H1 (cell line): ENCODE data around the gene FAM240A. TPM values are rescaled to one million over a fixed set of nuclear protein-coding genes. Genes with fewer than 3 reads are reported as not detected.

Source experiments
- CTCF ChIA-PET: fragments of 300-600 bp; sonication (Branson Sonifier 250); formaldehyde crosslinking; loops from one replicate; lab custom pipeline; 2021; ENCODE audit not compliant: partially characterized antibody; lab: Charles Lee
- POLR2A ChIA-PET: fragments of 300-600 bp; sonication (Branson Sonifier 250); formaldehyde crosslinking; loops from one replicate; lab custom pipeline; 2021; ENCODE audit warnings: inconsistent platforms; ENCODE audit not compliant: partially characterized antibody; lab: Charles Lee
- DNase-seq, 2 experiments: peaks; one replicate each; pipeline versions ENCODE4 v3.0.0 to v3.0.0-alpha.2; 2010 to 2022; ENCODE audit warnings: low spot score in 2 of 2, low read depth in 1 of 2, mixed read lengths in 1 of 2
- FAIRE-seq: peaks from 2 replicates; lab custom pipeline; 2011; peaks lifted over from hg19 to GRCh38; lab: Jason Lieb, UNC
- H2AFZ ChIP-seq: 2 replicates; pipeline ENCODE4 v1.8.1; 2012; ENCODE audit warnings: low read length, inconsistent platforms
- H2AK5ac ChIP-seq: 2 replicates; pipeline ENCODE4 v1.6.1; 2013; ENCODE audit warnings: low read depth, low read length
- H2BK120ac ChIP-seq: replicated peaks from 2 replicates; pipeline ENCODE3; 2013; ENCODE audit warnings: low read depth, low read length, inconsistent platforms
- H2BK12ac ChIP-seq: 2 replicates; pipeline ENCODE4 v1.6.1; 2013; ENCODE audit warnings: low read depth, low read length
- H2BK15ac ChIP-seq: 2 replicates; pipeline ENCODE4 v1.6.1; 2013; ENCODE audit warnings: low read length
- H2BK20ac ChIP-seq: 2 replicates; pipeline ENCODE4 v1.6.1; 2013; ENCODE audit warnings: low read length
- H2BK5ac ChIP-seq: 2 replicates; pipeline ENCODE4 v1.6.1; 2013; ENCODE audit warnings: low read depth, low read length
- H3K14ac ChIP-seq: 2 replicates; pipeline ENCODE4 v1.6.1; 2013; ENCODE audit warnings: inconsistent platforms; ENCODE audit not compliant: insufficient read length
- H3K18ac ChIP-seq: 2 replicates; pipeline ENCODE4 v1.6.1; 2013; ENCODE audit warnings: low read length; ENCODE audit errors: extremely low read depth
- H3K23ac ChIP-seq: 2 replicates; pipeline ENCODE4 v1.6.1; 2013; ENCODE audit warnings: inconsistent platforms; ENCODE audit not compliant: insufficient read length
- H3K23me2 ChIP-seq: 2 replicates; pipeline ENCODE4 v1.6.1; 2013; ENCODE audit warnings: low read depth, low read length
- H3K27ac ChIP-seq: 2 replicates; pipeline ENCODE4 v1.6.1; 2011; ENCODE audit warnings: low read depth, low read length, inconsistent platforms
- H3K27me3 ChIP-seq, 4 experiments: replicated peaks in 1 of 4; 1 replicate in 1 of 4; 2 replicates in 3 of 4; pipeline versions ENCODE4 v1.6.1 to v1.8.1; 2011 to 2013; ENCODE audit warnings: low read length in 3 of 4, mild to moderate bottlenecking in 3 of 4, inconsistent platforms in 2 of 4, mixed read lengths in 2 of 4, moderate library complexity in 1 of 4; ENCODE audit not compliant: control insufficient read depth in 3 of 4, insufficient read depth in 3 of 4; ENCODE audit errors: extremely low read depth in 1 of 4
- H3K36me3 ChIP-seq, 4 experiments: 2 replicates each; pipeline versions ENCODE4 v1.6.1 to v1.8.1; 2011 to 2013; ENCODE audit warnings: mild to moderate bottlenecking in 4 of 4, low read length in 3 of 4, moderate library complexity in 2 of 4, control low read depth in 1 of 4, inconsistent platforms in 1 of 4; ENCODE audit not compliant: insufficient read depth in 4 of 4, control insufficient read depth in 2 of 4
- H3K4ac ChIP-seq: replicated peaks from 2 replicates; pipeline ENCODE3; 2013; ENCODE audit warnings: low read length, low read depth, mixed read lengths, inconsistent platforms; ENCODE audit not compliant: insufficient read length
- H3K4me1 ChIP-seq, 4 experiments: replicated peaks in 1 of 4; 1 replicate in 1 of 4; 2 replicates in 3 of 4; pipeline versions ENCODE4 v1.6.1 to v1.8.1; 2011 to 2013; ENCODE audit warnings: low read length in 3 of 4, inconsistent platforms in 2 of 4, mixed read lengths in 1 of 4; ENCODE audit not compliant: insufficient read depth in 4 of 4, control insufficient read depth in 3 of 4
- H3K4me2 ChIP-seq, 2 experiments: 2 replicates each; pipeline versions ENCODE4 v1.6.1 to v1.8.1; 2011 to 2013; ENCODE audit warnings: low read depth in 2 of 2, low read length in 2 of 2, control low read depth in 1 of 2, inconsistent platforms in 1 of 2, mild to moderate bottlenecking in 1 of 2; ENCODE audit not compliant: insufficient read depth in 1 of 2
- H3K4me3 ChIP-seq, 4 experiments: fragments of 200-600, 300-600 bp in 1 of 4; sonication (generic), shearing (Covaris generic), sonication (Bioruptor Twin) in 1 of 4; 2 replicates each; pipeline versions ENCODE4 v1.5.1 to v1.8.1; 2011 to 2016; ENCODE audit warnings: low read length in 4 of 4, low read depth in 3 of 4, control low read depth in 2 of 4, inconsistent platforms in 2 of 4, mild to moderate bottlenecking in 2 of 4, mixed read lengths in 1 of 4, moderate library complexity in 1 of 4; ENCODE audit not compliant: insufficient read depth in 2 of 4; ENCODE audit errors: extremely low read depth in 1 of 4
- H3K56ac ChIP-seq: replicated peaks from 2 replicates; pipeline ENCODE3; 2013; ENCODE audit warnings: low read depth, mild to moderate bottlenecking, mixed read lengths, low read length, inconsistent platforms; ENCODE audit not compliant: insufficient read length
- H3K79me1 ChIP-seq: 2 replicates; pipeline ENCODE4 v1.6.1; 2013; ENCODE audit warnings: low read depth, low read length, control low read depth
- H3K79me2 ChIP-seq, 2 experiments: 2 replicates each; pipeline versions ENCODE4 v1.6.1 to v1.8.1; 2012 to 2013; ENCODE audit warnings: low read length in 2 of 2, mild to moderate bottlenecking in 2 of 2, inconsistent platforms in 1 of 2; ENCODE audit not compliant: insufficient read depth in 2 of 2, control insufficient read depth in 1 of 2
- H3K9ac ChIP-seq, 4 experiments: replicated peaks in 1 of 4; 1 replicate in 1 of 4; 2 replicates in 3 of 4; pipeline versions ENCODE4 v1.6.1 to v1.8.1; 2011 to 2013; ENCODE audit warnings: low read depth in 3 of 4, low read length in 3 of 4, control low read depth in 2 of 4, mild to moderate bottlenecking in 2 of 4, moderate library complexity in 2 of 4, inconsistent platforms in 1 of 4; ENCODE audit errors: extremely low read depth in 1 of 4
- H3K9me3 ChIP-seq, 2 experiments: 2 replicates each; pipeline versions ENCODE4 v1.6.1 to v1.8.1; 2012 to 2013; ENCODE audit warnings: mild to moderate bottlenecking in 2 of 2, moderate library complexity in 2 of 2, control low read depth in 1 of 2, inconsistent platforms in 1 of 2, low read depth in 1 of 2, low read length in 1 of 2, mixed read lengths in 1 of 2; ENCODE audit not compliant: insufficient read depth in 2 of 2
- H4K20me1 ChIP-seq, 2 experiments: replicated peaks in 1 of 2; 2 replicates each; pipeline versions ENCODE3 to v1.8.1; 2011 to 2013; ENCODE audit warnings: inconsistent platforms in 2 of 2, low read length in 2 of 2, mild to moderate bottlenecking in 1 of 2; ENCODE audit not compliant: insufficient read depth in 2 of 2, control insufficient read depth in 1 of 2
- H4K5ac ChIP-seq: 2 replicates; pipeline ENCODE4 v1.6.1; 2013; ENCODE audit warnings: low read length, low read depth, mixed read lengths, inconsistent platforms; ENCODE audit not compliant: insufficient read length
- H4K8ac ChIP-seq: 2 replicates; pipeline ENCODE4 v1.8.0; 2013; ENCODE audit warnings: mild to moderate bottlenecking, moderate library complexity, low read length, inconsistent platforms; ENCODE audit not compliant: insufficient read depth; ENCODE audit errors: extremely low read depth
- H4K91ac ChIP-seq: replicated peaks from 2 replicates; pipeline ENCODE3; 2013; ENCODE audit warnings: low read length, mixed read lengths, inconsistent platforms; ENCODE audit not compliant: insufficient read length
- CHD1 ChIP-seq: IDR thresholded peaks from 2 replicates; pipeline ENCODE4 v1.6.1; 2012; ENCODE audit warnings: low read depth, low read length, improper control_type of control experiment
- CHD2 ChIP-seq: IDR thresholded peaks from 2 replicates; pipeline ENCODE4 v1.6.1; 2012; ENCODE audit warnings: low read length, improper control_type of control experiment
- CREB1 ChIP-seq: IDR thresholded peaks from 2 replicates; pipeline ENCODE4 v1.6.1; 2012; ENCODE audit warnings: inconsistent platforms
- HDAC2 ChIP-seq, 2 experiments: fragments of 300-600 bp in 1 of 2; sonication (generic) in 1 of 2; IDR thresholded peaks; 2 replicates each; pipeline ENCODE4 v1.6.1; 2011 to 2012; ENCODE audit warnings: low read depth in 2 of 2, low read length in 2 of 2, mild to moderate bottlenecking in 2 of 2, moderate library complexity in 2 of 2, borderline replicate concordance in 1 of 2, inconsistent platforms in 1 of 2
- MAFK ChIP-seq: IDR thresholded peaks from 2 replicates; pipeline ENCODE4 v1.6.1; 2012; ENCODE audit warnings: low read depth, mild to moderate bottlenecking, improper control_type of control experiment, low read length
- PHF8 ChIP-seq: fragments of 200-600 bp; sonication (generic); conservative IDR thresholded peaks from 2 replicates; pipeline ENCODE4 v1.7.1; 2012; ENCODE audit warnings: low read depth, mild to moderate bottlenecking, inconsistent platforms, low read length, moderate library complexity
- POLR2AphosphoS5 ChIP-seq: IDR thresholded peaks from 2 replicates; pipeline ENCODE4 v1.6.1; 2011; ENCODE audit warnings: low read depth, low read length
- RBBP5 ChIP-seq: IDR thresholded peaks from 2 replicates; pipeline ENCODE4 v1.7.1; 2012; ENCODE audit warnings: low read depth, mild to moderate bottlenecking, inconsistent platforms, low read length, moderate library complexity, borderline replicate concordance
- SP1 ChIP-seq: IDR thresholded peaks from 2 replicates; pipeline ENCODE4 v1.6.1; 2011; ENCODE audit warnings: low read depth, low read length
- SP4 ChIP-seq: IDR thresholded peaks from 2 replicates; pipeline ENCODE4 v1.6.1; 2012; ENCODE audit warnings: low read length, inconsistent platforms
- TAF7 ChIP-seq: optimal IDR thresholded peaks from 2 replicates; pipeline ENCODE3; 2011; ENCODE audit warnings: low read depth, mild to moderate bottlenecking, inconsistent platforms, low read length, moderate library complexity, borderline replicate concordance
- ZNF274 ChIP-seq: IDR thresholded peaks from 2 replicates; pipeline ENCODE4 v1.7.0; 2012; ENCODE audit warnings: low read length, borderline replicate concordance; ENCODE audit errors: extremely low read depth
- WGBS, 2 experiments: shearing (Covaris generic) in 1 of 2; methylation state at CpG; one replicate each; pipeline versions ENCODE4 v1.1.6 to v1.1.7; 2013 to 2015; ENCODE audit warnings: low lambda C conversion rate in 2 of 2, mixed read lengths in 2 of 2, inconsistent platforms in 1 of 2, low coverage in 1 of 2, missing lambda C conversion rate in 1 of 2; ENCODE audit not compliant: insufficient replicate concordance in 2 of 2, insufficient coverage in 1 of 2, insufficient read length in 1 of 2; ENCODE audit errors: extremely low coverage in 1 of 2, missing lambda C conversion rate in 1 of 2; 5-methylcytosine and 5-hydroxymethylcytosine counted together
- polyA plus RNA-seq, 7 experiments: library from polyadenylated mRNA; depleted of rRNA in 3 of 7; stranded (reverse) in 5 of 7; unstranded in 2 of 7; fragments of >200 nt in 5 of 7; fragments of 200-250 nt in 2 of 7; gene quantifications; 1 replicate in 5 of 7; 2 replicates in 1 of 7; 4 replicates in 1 of 7; pipeline versions ENCODE4 v1.2.1 to v1.2.3, GENCODE V29; 2011 to 2013; ENCODE audit warnings: missing spikeins in 2 of 7, mixed read lengths in 2 of 7
- total RNA-seq: library from RNA; stranded (reverse); fragmentation: NEBNext Ultra II Directional; extraction: Animal tissue kit (Norgen Biotek cat#: 25700); gene quantifications from 2 replicates; pipeline ENCODE4 v1.2.1, GENCODE V29; 2021

Gene FAM240A
- total and polyA plus RNA-seq, 2 of the 8 experiments (the other 6 are each of a cell fraction or from before 2014, with no cell fraction given), result 0.08 TPM; not detected in 1

- FAIRE-seq, result no peak
- Histone ChIP-seq H4K8ac (no peak overlapping the region), H2BK5ac (peak overlapping the region; percentile 99), H3K79me2 (peaks cover 11 to 25% of the 10 kb centered on the region in 2 experiments), H3K36me3 (peaks cover 4 to 15% (median 9%) of the 10 kb centered on the region in 4 experiments; a peak in 7 of 8 replicates), H3K4ac (peak overlapping the region; percentile 61), H3K56ac (peak overlapping the region; percentile 69), H3K18ac (peak overlapping the region; percentile 99), H3K9ac (peak overlapping the region in 3 of 4 experiments; percentile 0 to 32 (median 29); a peak in 2 of 7 replicates), H4K91ac (peak overlapping the region; percentile 45), H3K4me2 (peak overlapping the region; percentile 85 to 86), H3K14ac (no peak overlapping the region), H3K27me3 (no peaks in the 10 kb centered on the region; a peak in 2 of 7 replicates), H3K4me1 (peaks cover 16 to 33% (median 17%) of the 10 kb centered on the region in 4 experiments; a peak in 6 of 7 replicates), H3K79me1 (peaks cover 3% of the 10 kb centered on the region), H3K23me2 (peaks cover 20% of the 10 kb centered on the region), H2AK5ac (peak overlapping the region; percentile 99), H2BK15ac (no peak overlapping the region), H3K27ac (peak overlapping the region; percentile 69), H4K5ac (peak overlapping the region; percentile 52), H3K9me3 (no peaks in the 10 kb centered on the region), H2AFZ (no peak overlapping the region), H3K23ac (no peak overlapping the region), H2BK120ac (peak overlapping the region; percentile 33), H4K20me1 (peaks cover 2 to 3% of the 10 kb centered on the region in 2 experiments), H2BK12ac (peak overlapping the region; percentile 96), H2BK20ac (peak overlapping the region; percentile 93; the same call in 1 of the 2 replicates), H3K4me3 (peak overlapping the region; percentile 2 to 91 (median 35); a peak in 7 of 8 replicates)
- peak in 1 of 2 experiments; percentile 64 for DNase-seq
- ChIA-PET POLR2A (interaction anchor here (0.6 to 11.9 kb wide), 38 partner anchors 8 to 402 kb away, joined by 3 to 213 read pairs (median 4); partner anchors contain the start of genes LRRC2 and LTF), CTCF (interaction anchor here (0.8 to 4.7 kb wide), 12 partner anchors 10 to 1064 kb away, joined by 3 to 26 read pairs (median 4); partner anchors contain the start of gene LRRC2)
- WGBS, 2 experiments, result 1% methylated on average over 5 of the region's 5 CpGs; no CpG with 5 or more reads in 1 of the 2 experiments
- TF ChIP-seq CHD2 (no peak), CHD1 (no peak), TAF7 (no peak), MAFK (no peak), CREB1 (no peak), RBBP5 (no peak), HDAC2 (IDR thresholded peaks at IDR 0.05; ENCODE audit: borderline replicate concordance in 1 of 2, low read depth in 2 of 2, low read length in 2 of 2) (peak in 1 of 2 experiments; percentile 62; a peak in 1 of 4 replicates), PHF8 (no peak), ZNF274 (no peak), SP4 (0 out of 2 replicates have a peak, but pooled peaks have one; percentile 38), POLR2AphosphoS5 (no peak), SP1 (no peak; the same call in 1 of the 2 replicates)
Observed at GRCh38 chr3:46574881-46575576, 37.3 kb upstream of the FAM240A start.
